Measurements from ENCODE around the gene MTMR3. TPM values are rescaled to one million over a fixed set of nuclear protein-coding genes. Genes with fewer than 3 reads are reported as not detected.

The MTMR3 gene
- total RNA-seq, 1 donor from 2014 or later, result 41.2 TPM

DNA sequence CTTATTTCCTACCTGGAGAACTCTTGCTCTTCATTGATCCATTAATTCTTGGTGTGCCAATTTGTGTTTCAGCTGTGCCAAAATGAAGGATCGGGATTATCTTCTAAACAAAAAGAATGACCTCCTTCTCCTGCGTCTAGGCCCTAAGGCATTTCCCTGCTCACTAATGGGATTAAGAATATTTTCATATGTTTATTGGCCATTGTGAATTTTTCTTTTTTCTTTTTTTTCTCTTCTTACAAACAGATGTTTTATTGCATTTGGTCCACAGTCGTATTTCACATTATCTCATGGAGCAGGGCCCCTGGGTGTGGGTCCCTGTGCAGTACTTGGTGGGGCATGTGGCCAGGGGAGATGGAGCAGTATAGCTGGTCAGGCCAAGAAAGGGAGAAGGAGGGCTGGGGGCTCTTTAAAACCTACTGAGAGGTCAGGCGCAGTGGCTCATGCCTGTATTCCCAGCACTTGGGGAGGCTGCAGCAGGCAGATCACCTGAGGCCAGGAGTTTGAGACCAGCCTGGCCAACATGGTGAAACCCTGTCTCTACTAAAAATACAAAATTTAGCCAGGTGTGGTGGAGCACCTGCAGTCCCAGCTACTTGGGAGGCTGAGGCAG is 162.0 kb downstream of the MTMR3 start:
- peak; percentile 63 for DNase-seq (ENCODE audit: extremely low spot score, unreplicated experiment)
- H3K27ac Mint-ChIP-seq (ENCODE audit: unreplicated experiment), result peak overlapping the region; percentile 78
- H3K4me1 Mint-ChIP-seq (ENCODE audit: unreplicated experiment), result peaks cover 20% of the 10 kb centered on the region
- H3K27me3 Mint-ChIP-seq (ENCODE audit: unreplicated experiment), result no peaks in the 10 kb centered on the region
- TF ChIP-seq, protein P1, sequence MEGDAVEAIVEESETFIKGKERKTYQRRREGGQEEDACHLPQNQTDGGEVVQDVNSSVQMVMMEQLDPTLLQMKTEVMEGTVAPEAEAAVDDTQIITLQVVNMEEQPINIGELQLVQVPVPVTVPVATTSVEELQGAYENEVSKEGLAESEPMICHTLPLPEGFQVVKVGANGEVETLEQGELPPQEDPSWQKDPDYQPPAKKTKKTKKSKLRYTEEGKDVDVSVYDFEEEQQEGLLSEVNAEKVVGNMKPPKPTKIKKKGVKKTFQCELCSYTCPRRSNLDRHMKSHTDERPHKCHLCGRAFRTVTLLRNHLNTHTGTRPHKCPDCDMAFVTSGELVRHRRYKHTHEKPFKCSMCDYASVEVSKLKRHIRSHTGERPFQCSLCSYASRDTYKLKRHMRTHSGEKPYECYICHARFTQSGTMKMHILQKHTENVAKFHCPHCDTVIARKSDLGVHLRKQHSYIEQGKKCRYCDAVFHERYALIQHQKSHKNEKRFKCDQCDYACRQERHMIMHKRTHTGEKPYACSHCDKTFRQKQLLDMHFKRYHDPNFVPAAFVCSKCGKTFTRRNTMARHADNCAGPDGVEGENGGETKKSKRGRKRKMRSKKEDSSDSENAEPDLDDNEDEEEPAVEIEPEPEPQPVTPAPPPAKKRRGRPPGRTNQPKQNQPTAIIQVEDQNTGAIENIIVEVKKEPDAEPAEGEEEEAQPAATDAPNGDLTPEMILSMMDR (IDR thresholded peaks at IDR 0.05), result no peak
- no peak overlapping the region for H3K4me3 Mint-ChIP-seq (ENCODE audit: unreplicated experiment)
- H3K9me3 Mint-ChIP-seq (ENCODE audit: unreplicated experiment), result no peaks in the 10 kb centered on the region
- H3K36me3 Mint-ChIP-seq (ENCODE audit: unreplicated experiment), result no peaks in the 10 kb centered on the region

DNA sequence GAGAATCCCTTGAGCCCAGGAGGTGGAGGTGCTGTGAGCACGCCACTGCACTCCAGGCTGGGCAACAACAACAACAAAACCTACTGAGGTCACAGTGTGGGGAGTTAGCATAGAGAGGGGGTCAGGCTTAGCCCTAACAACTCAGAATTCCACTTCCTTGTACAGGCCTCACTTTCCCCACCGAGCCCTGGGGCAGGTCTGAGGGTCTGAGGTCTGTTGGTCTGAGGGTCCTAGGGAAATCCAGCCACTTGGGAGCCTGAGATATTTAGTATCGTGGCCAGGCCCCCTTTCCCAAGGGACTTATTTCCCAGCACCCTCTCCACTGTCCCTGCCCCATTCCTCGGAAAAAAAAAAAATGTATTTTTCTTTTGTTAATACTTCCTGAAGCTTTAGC is 162.5 kb downstream of the MTMR3 start:
- H3K9me3 Mint-ChIP-seq (ENCODE audit: unreplicated experiment), result no peaks in the 10 kb centered on the region
- DNase-seq (ENCODE audit: extremely low spot score, unreplicated experiment), result peak; percentile 71
- H3K4me3 Mint-ChIP-seq (ENCODE audit: unreplicated experiment), result no peak overlapping the region
- TF ChIP-seq, protein P1 (IDR thresholded peaks at IDR 0.05), result no peak
- H3K4me1 Mint-ChIP-seq (ENCODE audit: unreplicated experiment), result peaks cover 20% of the 10 kb centered on the region
- no peaks in the 10 kb centered on the region for H3K27me3 Mint-ChIP-seq (ENCODE audit: unreplicated experiment)
- no peak overlapping the region for H3K27ac Mint-ChIP-seq (ENCODE audit: unreplicated experiment)
- no peaks in the 10 kb centered on the region for H3K36me3 Mint-ChIP-seq (ENCODE audit: unreplicated experiment)

DNA sequence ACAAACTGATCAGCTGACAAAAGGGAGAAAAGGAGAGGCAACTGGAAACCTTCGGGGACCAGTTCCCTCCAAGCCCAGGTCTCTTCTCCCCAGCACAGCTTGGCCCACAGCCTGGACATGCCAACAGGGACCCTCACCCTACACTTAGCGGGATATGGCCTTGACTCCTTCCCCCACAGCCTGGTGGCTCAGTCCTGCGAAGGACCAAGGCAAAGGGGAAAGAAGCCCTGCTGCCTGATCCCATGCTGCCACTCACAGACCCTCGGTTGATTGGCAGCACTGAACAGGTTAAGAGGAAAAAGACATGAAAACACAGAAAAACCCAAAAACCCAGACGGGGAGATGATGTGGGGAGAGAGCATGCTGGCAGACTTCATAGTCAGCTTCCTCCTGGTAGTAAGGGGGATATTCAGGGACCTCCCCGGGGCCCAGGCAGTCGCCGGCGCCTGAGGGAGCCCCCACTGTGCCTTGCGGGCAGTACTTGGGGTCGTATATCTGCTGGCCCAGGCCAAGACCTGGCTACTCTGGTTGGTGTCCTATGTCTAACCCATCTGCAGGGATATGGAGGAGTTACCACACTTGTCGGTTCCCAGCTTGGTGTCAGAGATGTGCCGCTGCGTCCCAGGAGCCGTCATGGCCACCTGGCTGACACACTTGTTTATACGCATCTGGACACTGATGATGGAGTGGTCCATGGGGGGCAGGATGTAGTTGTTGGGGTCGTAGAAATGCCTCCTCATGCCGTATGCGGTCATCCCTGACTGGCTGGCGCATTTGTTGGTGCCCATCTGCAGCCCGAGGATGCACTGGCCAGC is 163.1 kb downstream of the MTMR3 start:
- Mint-ChIP-seq H3K27me3 (ENCODE audit: unreplicated experiment) (no peaks in the 10 kb centered on the region), H3K4me3 (ENCODE audit: unreplicated experiment) (no peak overlapping the region), H3K27ac (ENCODE audit: unreplicated experiment) (no peak overlapping the region), H3K36me3 (ENCODE audit: unreplicated experiment) (no peaks in the 10 kb centered on the region), H3K9me3 (ENCODE audit: unreplicated experiment) (no peaks in the 10 kb centered on the region), H3K4me1 (ENCODE audit: unreplicated experiment) (peaks cover 20% of the 10 kb centered on the region)
- TF ChIP-seq, protein P1 (IDR thresholded peaks at IDR 0.05), result no peak
- DNase-seq (ENCODE audit: extremely low spot score, unreplicated experiment), result peak; percentile 81

DNA sequence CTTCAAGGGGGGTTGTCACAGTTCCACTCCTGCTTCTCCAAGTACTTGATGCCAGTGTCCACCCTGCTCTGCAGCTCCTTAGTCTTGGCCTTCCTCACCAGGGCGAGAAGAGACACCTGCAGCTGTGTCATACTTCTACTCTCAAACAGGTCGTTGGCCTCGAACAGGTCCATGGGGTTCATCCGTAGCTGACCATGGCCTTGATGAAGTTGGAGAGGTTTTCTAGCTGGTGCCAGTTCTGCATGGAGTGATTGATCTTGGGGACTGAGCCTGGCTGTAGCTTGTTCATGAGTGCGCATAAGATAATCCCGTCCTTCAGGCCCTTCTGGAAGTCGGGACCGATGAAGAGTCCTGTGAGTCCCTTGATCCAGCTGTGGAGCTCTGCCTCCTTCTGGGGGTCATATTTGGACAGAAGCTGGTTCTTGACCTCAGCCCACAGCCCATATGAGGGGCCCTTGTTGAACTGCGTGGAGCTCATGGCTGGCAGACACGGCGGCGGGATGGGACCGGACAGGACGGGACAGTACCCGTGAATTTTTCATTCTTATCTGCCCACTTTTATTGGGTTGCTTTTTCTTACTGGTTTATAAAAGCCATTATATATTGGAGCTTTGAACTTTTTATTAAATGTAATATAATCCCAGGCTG is 163.9 kb downstream of the MTMR3 start:
- no peak overlapping the region for H3K4me3 Mint-ChIP-seq (ENCODE audit: unreplicated experiment)
- H3K27ac Mint-ChIP-seq (ENCODE audit: unreplicated experiment), result no peak overlapping the region
- peaks cover 20% of the 10 kb centered on the region for H3K4me1 Mint-ChIP-seq (ENCODE audit: unreplicated experiment)
- no peaks in the 10 kb centered on the region for H3K27me3 Mint-ChIP-seq (ENCODE audit: unreplicated experiment)
- peak; percentile 68 for DNase-seq (ENCODE audit: extremely low spot score, unreplicated experiment)
- TF ChIP-seq, protein P1 (IDR thresholded peaks at IDR 0.05), result no peak
- no peaks in the 10 kb centered on the region for H3K9me3 Mint-ChIP-seq (ENCODE audit: unreplicated experiment)
- no peaks in the 10 kb centered on the region for H3K36me3 Mint-ChIP-seq (ENCODE audit: unreplicated experiment)

DNA sequence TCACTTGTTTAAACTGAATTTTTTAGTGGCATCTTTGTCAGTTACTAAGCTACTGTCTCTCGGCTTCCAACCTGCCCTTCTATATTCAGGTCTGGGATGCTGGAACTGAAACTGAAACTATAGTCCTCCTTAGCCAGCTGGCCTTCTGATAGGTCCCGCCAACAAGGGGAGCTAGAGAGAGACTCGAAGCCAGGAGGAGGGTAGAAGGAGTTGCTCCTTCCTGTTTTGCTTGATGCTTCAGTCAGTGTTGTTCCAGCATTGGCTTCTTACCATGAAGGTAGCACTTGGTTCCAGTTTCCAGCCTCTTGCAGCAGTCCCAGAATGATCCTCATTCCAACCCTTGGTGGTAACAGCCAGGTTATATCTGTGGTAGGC is 164.4 kb downstream of the MTMR3 start:
- Mint-ChIP-seq H3K27ac (ENCODE audit: unreplicated experiment) (no peak overlapping the region), H3K36me3 (ENCODE audit: unreplicated experiment) (no peaks in the 10 kb centered on the region), H3K4me1 (ENCODE audit: unreplicated experiment) (peaks cover 20% of the 10 kb centered on the region), H3K4me3 (ENCODE audit: unreplicated experiment) (no peak overlapping the region), H3K9me3 (ENCODE audit: unreplicated experiment) (no peaks in the 10 kb centered on the region), H3K27me3 (ENCODE audit: unreplicated experiment) (no peaks in the 10 kb centered on the region)
- DNase-seq (ENCODE audit: extremely low spot score, unreplicated experiment), result no peak
- TF ChIP-seq, protein P1 (IDR thresholded peaks at IDR 0.05), result no peak
